ENCODE results near the gene SLC9B2. TPM values are rescaled to one million over a fixed set of nuclear protein-coding genes. Genes with fewer than 3 reads are reported as not detected.

Gene SLC9B2
- total RNA-seq = 10 to 100 TPM in 1 of 4 donors, 1 to 10 TPM in 3; 7.5 to 12.7 (median 8.7) TPM
- polyA plus RNA-seq = 5.0 TPM
- long read RNA-seq, donor 1, transcript SLC9B2-202 (12 exons, 3,126 nt) = major isoform, 6 of 10 reads
- long read RNA-seq, donor 1, partial matches to known transcripts = 0 of 10 reads
- long read RNA-seq, donor 1, other reads (novel, unspliced or antisense) = 2 of 10 reads
- long read RNA-seq, donor 2, partial matches to known transcripts = 1 of 9 reads
- long read RNA-seq, donor 2, other reads (novel, unspliced or antisense) = 4 of 9 reads
- long read RNA-seq, donor 3, transcript SLC9B2-201 (13 exons, 2,300 nt) = major isoform, 7 of 22 reads
- long read RNA-seq, donor 3, partial matches to known transcripts = 5 of 22 reads
- long read RNA-seq, donor 3, other reads (novel, unspliced or antisense) = 6 of 22 reads
- long read RNA-seq, donor 4, partial matches to known transcripts = 0 of 5 reads
- long read RNA-seq, donor 4, other reads (novel, unspliced or antisense) = 0 of 5 reads

GRCh38 chr4:103076747-103077347 is at the start of gene SLC9B2:
TSS of gene SLC9B2 (minus strand) at chr4:103076761. CDS start at chr4:103067550, 9,211 bp downstream.
- DNase-seq = peak in 1 of 3 donors; percentile 30
- ATAC-seq = no peak
- H3K27me3 ChIP-seq (ENCODE audit: control insufficient read depth, insufficient read depth) = no peaks in the 10 kb centered on the region
- intact Hi-C loops (cut with DNase I) = no loop called here
- WGBS = 20% methylated on average over 21 of the region's 21 CpGs
- H3K4me3 ChIP-seq (ENCODE audit: low read length) = peak within 1 kb of the TSS; percentile 79
- H3K4me1 ChIP-seq (ENCODE audit: control insufficient read depth, insufficient read depth, low read length) = no peaks in the 10 kb centered on the region
- peak within 1 kb of the TSS; percentile 44 for H3K27ac ChIP-seq (ENCODE audit: low read length)
- no peaks in the 10 kb centered on the region for H3K9me3 ChIP-seq (ENCODE audit: control insufficient read depth, low read length)

- Histone ChIP-seq H3K27me3 (ENCODE audit: control insufficient read depth, insufficient read depth) (no peaks in the 10 kb centered on the region), H3K9me3 (ENCODE audit: control insufficient read depth, low read length) (no peaks in the 10 kb centered on the region), H3K4me3 (ENCODE audit: low read length) (no peak overlapping the region), H3K27ac (ENCODE audit: low read length) (no peak overlapping the region), H3K4me1 (ENCODE audit: control insufficient read depth, insufficient read depth, low read length) (no peaks in the 10 kb centered on the region)
- 96% methylated on average over 3 of the region's 3 CpGs for WGBS
- ATAC-seq (no peak), DNase-seq (no peak)
- intact Hi-C loops (cut with DNase I) = no loop called here
These were observed 49.6 kb upstream of the SLC9B2 start for GRCh38 chr4:103126126-103126525.

GRCh38 chr4:103123114-103123513 is 46.6 kb upstream of the SLC9B2 start:
- intact Hi-C loops (cut with DNase I) = no loop called here
- no peak overlapping the region for H3K4me3 ChIP-seq (ENCODE audit: low read length)
- H3K9me3 ChIP-seq (ENCODE audit: control insufficient read depth, low read length) = no peaks in the 10 kb centered on the region
- H3K4me1 ChIP-seq (ENCODE audit: control insufficient read depth, insufficient read depth, low read length) = no peaks in the 10 kb centered on the region
- H3K27ac ChIP-seq (ENCODE audit: low read length) = no peak overlapping the region
- WGBS = 95% methylated on average over 3 of the region's 3 CpGs
- no peak for ATAC-seq
- no peaks in the 10 kb centered on the region for H3K27me3 ChIP-seq (ENCODE audit: control insufficient read depth, insufficient read depth)
- DNase-seq = no peak

GRCh38 chr4:103118166-103118565 is 41.6 kb upstream of the SLC9B2 start:
- WGBS = 87% methylated on average over 1 of the region's 1 CpG
- no peak for DNase-seq
- Histone ChIP-seq H3K27ac (ENCODE audit: low read length) (no peak overlapping the region), H3K4me3 (ENCODE audit: low read length) (no peak overlapping the region), H3K27me3 (ENCODE audit: control insufficient read depth, insufficient read depth) (no peaks in the 10 kb centered on the region), H3K9me3 (ENCODE audit: control insufficient read depth, low read length) (no peaks in the 10 kb centered on the region), H3K4me1 (ENCODE audit: control insufficient read depth, insufficient read depth, low read length) (no peaks in the 10 kb centered on the region)
- no peak for ATAC-seq
- intact Hi-C loops (cut with DNase I) = no loop called here

- 99% methylated on average over 4 of the region's 4 CpGs for WGBS
- no peak for ATAC-seq
- H3K4me3 ChIP-seq (ENCODE audit: low read length) = no peak overlapping the region
- no peaks in the 10 kb centered on the region for H3K4me1 ChIP-seq (ENCODE audit: control insufficient read depth, insufficient read depth, low read length)
- intact Hi-C loops (cut with DNase I) = no loop called here
- H3K27ac ChIP-seq (ENCODE audit: low read length) = no peak overlapping the region
- no peaks in the 10 kb centered on the region for H3K27me3 ChIP-seq (ENCODE audit: control insufficient read depth, insufficient read depth)
- no peak for DNase-seq
- no peaks in the 10 kb centered on the region for H3K9me3 ChIP-seq (ENCODE audit: control insufficient read depth, low read length)
These were observed 35.0 kb upstream of the SLC9B2 start for GRCh38 chr4:103111598-103111997.

- intact Hi-C loops (cut with DNase I) = no loop called here
- no peak overlapping the region for H3K4me3 ChIP-seq (ENCODE audit: low read length)
- WGBS = 93% methylated on average over 4 of the region's 4 CpGs
- no peaks in the 10 kb centered on the region for H3K4me1 ChIP-seq (ENCODE audit: control insufficient read depth, insufficient read depth, low read length)
- no peaks in the 10 kb centered on the region for H3K9me3 ChIP-seq (ENCODE audit: control insufficient read depth, low read length)
- H3K27ac ChIP-seq (ENCODE audit: low read length) = no peak overlapping the region
- DNase-seq (no peak), ATAC-seq (no peak)
- H3K27me3 ChIP-seq (ENCODE audit: control insufficient read depth, insufficient read depth) = no peaks in the 10 kb centered on the region
These were observed 32.0 kb upstream of the SLC9B2 start for GRCh38 chr4:103108542-103108941.

DNA sequence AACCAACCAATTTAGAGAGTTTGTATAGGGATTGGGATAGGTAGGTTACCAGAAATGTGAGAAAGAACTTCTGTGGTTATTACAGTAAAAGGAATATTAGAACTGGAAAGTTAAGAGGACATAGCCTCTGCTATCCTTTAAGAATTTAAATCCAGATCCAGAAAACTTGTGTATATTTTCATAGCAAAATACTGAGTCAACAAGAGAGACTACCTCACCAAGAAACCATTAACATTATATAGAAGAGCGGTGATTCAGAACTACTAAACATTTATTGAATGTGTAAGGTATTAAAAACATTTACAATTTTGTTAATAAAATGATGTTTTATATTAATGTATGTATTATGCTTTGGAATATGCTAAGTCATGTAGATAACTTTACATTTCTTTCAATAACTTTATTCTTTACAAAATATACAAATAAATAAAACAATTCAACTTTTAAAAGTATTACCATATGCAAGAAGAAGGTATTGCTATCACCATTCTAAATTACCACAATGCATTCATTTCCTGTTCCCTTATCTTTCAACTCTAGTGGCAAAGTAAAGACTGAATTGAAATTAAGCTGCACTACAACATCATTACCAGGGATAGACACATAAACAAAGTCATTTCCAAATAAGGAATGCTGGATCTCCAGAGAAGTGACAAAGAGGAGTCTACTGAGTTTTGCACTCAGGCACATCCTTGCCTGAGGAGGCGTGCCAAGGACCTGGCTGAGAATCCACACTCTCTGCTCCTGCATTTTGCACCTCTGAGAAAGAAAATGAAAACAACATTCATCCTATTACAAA is 29.2 kb upstream of the SLC9B2 start:
- Histone ChIP-seq H3K27ac (ENCODE audit: low read length) (no peak overlapping the region), H3K4me3 (ENCODE audit: low read length) (no peak overlapping the region), H3K9me3 (ENCODE audit: control insufficient read depth, low read length) (no peaks in the 10 kb centered on the region), H3K4me1 (ENCODE audit: control insufficient read depth, insufficient read depth, low read length) (no peaks in the 10 kb centered on the region), H3K27me3 (ENCODE audit: control insufficient read depth, insufficient read depth) (no peaks in the 10 kb centered on the region)
- WGBS = 92% methylated on average over 2 of the region's 2 CpGs
- intact Hi-C loops (cut with DNase I) = no loop called here
- DNase-seq (no peak), ATAC-seq (no peak)

DNA sequence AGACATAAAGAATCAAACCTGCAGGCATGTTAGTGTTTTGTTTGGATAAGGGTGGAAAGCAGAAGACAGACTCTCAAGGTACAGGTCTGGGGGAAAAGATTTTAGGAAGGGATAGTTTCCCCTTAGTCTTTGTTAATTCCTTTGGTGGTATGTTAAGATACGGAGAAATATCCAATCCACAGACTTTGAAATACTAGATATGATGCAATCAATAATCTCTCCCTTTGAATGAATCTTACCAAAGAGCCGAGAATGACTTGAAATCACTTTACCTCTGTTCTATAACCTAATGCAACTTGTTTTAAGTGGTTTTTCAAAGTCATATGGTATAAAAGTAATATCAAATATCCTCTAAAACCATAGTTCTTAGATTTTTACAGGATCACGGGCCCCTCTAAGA is 28.3 kb upstream of the SLC9B2 start:
- ATAC-seq = no peak

GRCh38 chr4:103100691-103101090 is 24.1 kb upstream of the SLC9B2 start:
- ATAC-seq (no peak), DNase-seq (no peak)
- 51% methylated on average over 5 of the region's 5 CpGs for WGBS
- peaks cover 6% of the 10 kb centered on the region for H3K4me1 ChIP-seq (ENCODE audit: control insufficient read depth, insufficient read depth, low read length)
- no peaks in the 10 kb centered on the region for H3K27me3 ChIP-seq (ENCODE audit: control insufficient read depth, insufficient read depth)
- H3K9me3 ChIP-seq (ENCODE audit: control insufficient read depth, low read length) = no peaks in the 10 kb centered on the region
- intact Hi-C loops (cut with DNase I) = no loop called here
- no peak overlapping the region for H3K27ac ChIP-seq (ENCODE audit: low read length)
- no peak overlapping the region for H3K4me3 ChIP-seq (ENCODE audit: low read length)

More for the DNA sequence above, 28.3 kb upstream of the SLC9B2 start:
- intact Hi-C loops (cut with DNase I) = no loop called here
- Histone ChIP-seq H3K9me3 (ENCODE audit: control insufficient read depth, low read length) (no peaks in the 10 kb centered on the region), H3K4me3 (ENCODE audit: low read length) (no peak overlapping the region), H3K4me1 (ENCODE audit: control insufficient read depth, insufficient read depth, low read length) (no peaks in the 10 kb centered on the region), H3K27me3 (ENCODE audit: control insufficient read depth, insufficient read depth) (no peaks in the 10 kb centered on the region), H3K27ac (ENCODE audit: low read length) (no peak overlapping the region)
- 93% methylated on average over 3 of the region's 3 CpGs for WGBS
- DNase-seq = no peak

- ATAC-seq (peak; percentile 96 to 97), DNase-seq (peak in 2 of 3 donors; percentile 34 to 44)
- intact Hi-C loops (cut with DNase I) = loop anchor here in 3 of 4 donors (5.0 to 10.0 kb wide), 2 partner anchors 475 to 478 kb away; no protein-coding TSS in a partner anchor
- Histone ChIP-seq H3K27me3 (ENCODE audit: control insufficient read depth, insufficient read depth) (no peaks in the 10 kb centered on the region), H3K4me3 (ENCODE audit: low read length) (peak within 1 kb of the TSS; percentile 97), H3K9me3 (ENCODE audit: control insufficient read depth, low read length) (no peaks in the 10 kb centered on the region), H3K4me1 (ENCODE audit: control insufficient read depth, insufficient read depth, low read length) (peaks cover 6% of the 10 kb centered on the region), H3K27ac (ENCODE audit: low read length) (peak within 1 kb of the TSS; percentile 25)
- WGBS = 8% methylated on average over 11 of the region's 11 CpGs
These were observed 23.3 kb upstream of the SLC9B2 start, which contains the start of gene BDH2 for GRCh38 chr4:103099691-103100392. TSS of gene BDH2 (minus strand) at chr4:103099834. CDS start at chr4:103096254, 3,580 bp downstream.

Measured in right cardiac atrium (tissue), 5 donors.